Kidney epithelial cell (primary cell): ENCODE measurements around the gene ELF1. TPM values are rescaled to one million over a fixed set of nuclear protein-coding genes. Genes with fewer than 3 reads are reported as not detected.
"Not testable (repeated sequence)": the region's sequence is repeated elsewhere in the genome, so short reads cannot be mapped to it uniquely, and the experiment has no call there.

Experiments
- DNase-seq: peaks from one replicate; pipeline ENCODE4 v3.0.0-alpha.2; 2010; ENCODE audit warnings: low read depth
- H3K27me3 ChIP-seq: 2 replicates; pipeline ENCODE4 v1.6.0; 2011; ENCODE audit warnings: low read length; ENCODE audit not compliant: control insufficient read depth, insufficient read depth
- H3K36me3 ChIP-seq: 2 replicates; pipeline ENCODE4 v1.5.1; 2011; ENCODE audit warnings: low read length; ENCODE audit not compliant: control insufficient read depth, insufficient read depth
- H3K4me3 ChIP-seq: 2 replicates; pipeline ENCODE4 v1.5.1; 2011; ENCODE audit warnings: low read depth, mild to moderate bottlenecking, control low read depth, low read length
- CTCF ChIP-seq: IDR thresholded peaks from 2 replicates; pipeline ENCODE4 v1.5.1; 2011; ENCODE audit warnings: mild to moderate bottlenecking, moderate library complexity, low read length, control low read depth, inconsistent platforms; ENCODE audit not compliant: insufficient read depth, poor library complexity, severe bottlenecking
- total RNA-seq: library from RNA; depleted of rRNA; stranded (reverse); fragments of >200 nt; gene quantifications from 2 replicates; pipeline ENCODE4 v1.2.3, GENCODE V29; 2015

ELF1 gene
- total RNA-seq, 1 donor from 2014 or later: 60.6 TPM

GRCh38 chr13:40941581-40941980 lies 77.5 kb downstream of the ELF1 start:
- no peak for TF ChIP-seq CTCF
- Histone ChIP-seq H3K36me3 (no peaks in the 10 kb centered on the region), H3K4me3 (no peak overlapping the region), H3K27me3 (no peaks in the 10 kb centered on the region)
- no peak for DNase-seq

GRCh38 chr13:40940841-40941240 lies 78.3 kb downstream of the ELF1 start:
- H3K36me3 ChIP-seq: no peaks in the 10 kb centered on the region
- no peak overlapping the region for H3K4me3 ChIP-seq
- TF ChIP-seq CTCF: no peak
- no peaks in the 10 kb centered on the region for H3K27me3 ChIP-seq
- no peak for DNase-seq

- Histone ChIP-seq H3K4me3 (no peak overlapping the region), H3K27me3 (no peaks in the 10 kb centered on the region), H3K36me3 (peaks cover 1% of the 10 kb centered on the region)
- TF ChIP-seq CTCF: no peak
- no peak for DNase-seq
Observed at GRCh38 chr13:40933508-40934204, 85.5 kb downstream of the ELF1 start.

- TF ChIP-seq CTCF: no peak
- DNase-seq: no peak
- Histone ChIP-seq H3K36me3 (peaks cover 1% of the 10 kb centered on the region), H3K27me3 (no peaks in the 10 kb centered on the region), H3K4me3 (no peak overlapping the region)
Observed at GRCh38 chr13:40932252-40932651, 86.9 kb downstream of the ELF1 start.

GRCh38 chr13:40931719-40932118 lies 87.4 kb downstream of the ELF1 start:
- no peak overlapping the region for H3K4me3 ChIP-seq
- no peaks in the 10 kb centered on the region for H3K27me3 ChIP-seq
- no peak for DNase-seq
- TF ChIP-seq CTCF: no peak
- H3K36me3 ChIP-seq: peaks cover 1% of the 10 kb centered on the region

GRCh38 chr13:40929883-40930282 lies 89.2 kb downstream of the ELF1 start:
- DNase-seq, H3K27me3 ChIP-seq, H3K36me3 ChIP-seq, H3K4me3 ChIP-seq: not testable (repeated sequence)
